Measurements from ENCODE around the gene SIRT6. TPM values are rescaled to one million over a fixed set of nuclear protein-coding genes. Genes with fewer than 3 reads are reported as not detected.

SIRT6 gene
- total and polyA plus RNA-seq, 10 of the 15 experiments (the other 5 are each of a cell fraction or from before 2014, with no cell fraction given): 1.3 to 49.6 (median 24.2) TPM

- no peak overlapping the region for H2AFZ ChIP-seq (ENCODE audit: control insufficient read depth, low read depth, low read length)
- intact Hi-C loops (cut with micrococcal nuclease; ENCODE audit: unreplicated experiment): no loop called here
- POLR2A ChIA-PET: interaction anchor here (0.5 kb wide), 1 partner anchor 212 kb away, joined by 5 read pairs; no protein-coding TSS in a partner anchor
- RAD21 ChIA-PET (ENCODE audit: unreplicated experiment): interaction anchor here (0.8 kb wide), 1 partner anchor 230 kb away, joined by 3 read pairs; no protein-coding TSS in a partner anchor
- H3K4me3 ChIP-seq: no peak overlapping the region
- H3K4me1 ChIP-seq (ENCODE audit: control insufficient read depth, insufficient read depth, low read length): peaks cover 31% of the 10 kb centered on the region
- SMC1A ChIA-PET (ENCODE audit: uncharacterized antibody, unreplicated experiment): no interaction called here
- no peak for DNase-seq (ENCODE audit: low read depth, low spot score)
- 92% methylated on average over 58 of the region's 81 CpGs for WGBS (ENCODE audit: insufficient coverage, insufficient replicate concordance, low lambda C conversion rate, missing lambda C conversion rate)
- no peak for ATAC-seq
- H3K9me3 ChIP-seq (replicated peaks; ENCODE audit: control insufficient read depth, insufficient read depth, low read length): no peaks in the 10 kb centered on the region; the same call in 2 of the 3 replicates
- FAIRE-seq: no peak
- in situ Hi-C loops (cut with MboI): no loop called here
- CTCF ChIA-PET: interaction anchor here (0.9 to 1.4 kb wide), 3 partner anchors 9 to 28 kb away, joined by 3 read pairs; no protein-coding TSS in a partner anchor
- H3K27me3 ChIP-seq (replicated peaks in 1 of 2; ENCODE audit: control insufficient read depth in 2 of 2, insufficient read depth in 2 of 2, low read length in 1 of 2): no peaks in the 10 kb centered on the region
- no peak overlapping the region for H3K27ac ChIP-seq (ENCODE audit: control insufficient read depth, insufficient read depth)
- no TSS peak for BruUV-seq (replicated peaks)
- no peaks in the 10 kb centered on the region for H3K79me2 ChIP-seq (ENCODE audit: control insufficient read depth, insufficient read depth, low read length)
- no peak overlapping the region for H3K9ac ChIP-seq (ENCODE audit: control insufficient read depth, insufficient read depth, low read length)
- no peaks in the 10 kb centered on the region for H4K20me1 ChIP-seq (ENCODE audit: control insufficient read depth, insufficient read depth)
- no peaks in the 10 kb centered on the region for H3K36me3 ChIP-seq (ENCODE audit: control insufficient read depth in 2 of 2, insufficient read depth in 2 of 2, low read length in 1 of 2)
- H3K4me2 ChIP-seq (ENCODE audit: control insufficient read depth, insufficient read depth): no peak overlapping the region
- TF ChIP-seq ZNF687 (IDR thresholded peaks at IDR 0.05) (no peak), ESRRA (IDR thresholded peaks at IDR 0.05; ENCODE audit: low read length) (no peak), NR2F1 (conservative IDR thresholded peaks at IDR 0.05) (no peak), HDAC2 (IDR thresholded peaks at IDR 0.05) (no peak), E4F1 (IDR thresholded peaks at IDR 0.05; ENCODE audit: borderline replicate concordance, partially characterized antibody) (no peak), POLR2AphosphoS2 (IDR thresholded peaks at IDR 0.05; ENCODE audit: low read depth, low read length) (no peak), NFYB (IDR thresholded peaks at IDR 0.05; ENCODE audit: insufficient read depth, low read depth, low read length) (no peak), RCOR1 (conservative IDR thresholded peaks at IDR 0.05; ENCODE audit: low read depth, low read length) (no peak), SUZ12 (IDR thresholded peaks at IDR 0.05; ENCODE audit: unreplicated experiment) (no peak), CEBPZ (IDR thresholded peaks at IDR 0.05; ENCODE audit: low read depth, low read length) (no peak), POLR2A (IDR thresholded peaks at IDR 0.05; ENCODE audit: low read depth, low read length) (no peak), ZNF622 (IDR thresholded peaks at IDR 0.05) (no peak), POLR2AphosphoS5 (IDR thresholded peaks at IDR 0.05; ENCODE audit: low read length) (no peak), LARP7 (IDR thresholded peaks at IDR 0.05) (no peak), GATAD2B (conservative IDR thresholded peaks at IDR 0.05; ENCODE audit: low read depth) (no peak)
Measured at GRCh38 chr19:4217429-4218264, 35.3 kb upstream of the SIRT6 start.
